Measurements from ENCODE around the gene CTSH.

DNA sequence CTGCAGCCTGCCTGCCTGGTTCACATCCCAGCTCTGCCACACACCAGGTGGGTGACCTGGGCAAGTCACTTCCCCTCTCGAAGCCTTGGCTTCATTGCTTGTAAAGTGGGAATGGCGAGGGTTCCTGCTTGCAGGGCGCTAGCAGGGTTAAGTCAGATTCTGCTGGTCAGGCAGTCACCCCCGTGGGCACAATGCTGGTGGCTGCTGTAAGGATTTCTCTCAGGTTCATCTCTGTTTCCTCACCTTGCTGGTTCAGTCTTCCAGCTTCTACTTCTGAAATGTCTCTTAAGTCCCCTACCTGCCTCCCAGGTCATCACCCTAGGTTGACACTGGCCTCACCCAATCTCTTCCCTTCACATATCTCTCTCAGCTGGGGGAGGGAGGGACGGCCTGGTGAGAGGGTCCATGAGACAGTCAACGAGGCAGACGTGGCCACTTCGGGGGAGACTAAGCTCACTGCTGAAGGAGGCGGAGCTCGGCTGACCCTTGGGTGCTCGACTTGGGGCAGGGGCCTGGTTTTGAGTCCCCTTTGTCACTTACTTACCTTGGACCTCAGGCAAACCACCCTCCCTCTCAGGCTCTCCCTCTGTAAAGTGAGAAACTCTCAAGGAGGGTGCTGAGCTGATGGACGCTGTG is 11.5 kb downstream of the CTSH start:
- TF ChIP-seq, protein P1, sequence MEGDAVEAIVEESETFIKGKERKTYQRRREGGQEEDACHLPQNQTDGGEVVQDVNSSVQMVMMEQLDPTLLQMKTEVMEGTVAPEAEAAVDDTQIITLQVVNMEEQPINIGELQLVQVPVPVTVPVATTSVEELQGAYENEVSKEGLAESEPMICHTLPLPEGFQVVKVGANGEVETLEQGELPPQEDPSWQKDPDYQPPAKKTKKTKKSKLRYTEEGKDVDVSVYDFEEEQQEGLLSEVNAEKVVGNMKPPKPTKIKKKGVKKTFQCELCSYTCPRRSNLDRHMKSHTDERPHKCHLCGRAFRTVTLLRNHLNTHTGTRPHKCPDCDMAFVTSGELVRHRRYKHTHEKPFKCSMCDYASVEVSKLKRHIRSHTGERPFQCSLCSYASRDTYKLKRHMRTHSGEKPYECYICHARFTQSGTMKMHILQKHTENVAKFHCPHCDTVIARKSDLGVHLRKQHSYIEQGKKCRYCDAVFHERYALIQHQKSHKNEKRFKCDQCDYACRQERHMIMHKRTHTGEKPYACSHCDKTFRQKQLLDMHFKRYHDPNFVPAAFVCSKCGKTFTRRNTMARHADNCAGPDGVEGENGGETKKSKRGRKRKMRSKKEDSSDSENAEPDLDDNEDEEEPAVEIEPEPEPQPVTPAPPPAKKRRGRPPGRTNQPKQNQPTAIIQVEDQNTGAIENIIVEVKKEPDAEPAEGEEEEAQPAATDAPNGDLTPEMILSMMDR (conservative IDR thresholded peaks at IDR 0.05; ENCODE audit: low read depth, low read length): no peak
- TF ChIP-seq EZH2 (IDR thresholded peaks at IDR 0.05; ENCODE audit: low read length, unreplicated experiment): no peak
- no peak for TF ChIP-seq EZH2phosphoT487 (IDR thresholded peaks at IDR 0.05; ENCODE audit: borderline replicate concordance, low read length)
